ENCODE results near the gene AP4S1.
"Not testable (repeated sequence)": the region's sequence is repeated elsewhere in the genome, so short reads cannot be mapped to it uniquely, and the experiment has no call there.

AP4S1 gene

GRCh38 chr14:31042300-31042699 is 16.9 kb downstream of the AP4S1 start:
- Histone ChIP-seq H3K9ac (ENCODE audit: low read depth in 1 of 2, low read length in 2 of 2) (no peak overlapping the region), H3K9me3 (ENCODE audit: control insufficient read depth in 2 of 2, low read length in 2 of 2) (no peaks in the 10 kb centered on the region), H3K27me3 (ENCODE audit: control insufficient read depth in 2 of 2, insufficient read depth in 2 of 2, low read length in 2 of 2) (no peaks in the 10 kb centered on the region), H3K4me3 (ENCODE audit: low read length in 2 of 2) (no peak overlapping the region), H3K4me1 (ENCODE audit: control insufficient read depth in 2 of 2, insufficient read depth in 2 of 2, low read length in 2 of 2) (peaks cover 0 to 3% of the 10 kb centered on the region in 2 donors), H3K36me3 (ENCODE audit: control insufficient read depth in 2 of 2, insufficient read depth in 2 of 2, low read length in 2 of 2) (no peaks in the 10 kb centered on the region), H3K27ac (ENCODE audit: low read depth in 2 of 2, low read length in 2 of 2) (no peak overlapping the region)

- H3K4me1 ChIP-seq (ENCODE audit: control insufficient read depth in 2 of 2, insufficient read depth in 2 of 2, low read length in 2 of 2); H3K27me3 ChIP-seq (ENCODE audit: control insufficient read depth in 2 of 2, insufficient read depth in 2 of 2, low read length in 2 of 2); H3K27ac ChIP-seq (ENCODE audit: low read depth in 2 of 2, low read length in 2 of 2); H3K4me3 ChIP-seq (ENCODE audit: low read length in 2 of 2); H3K36me3 ChIP-seq (ENCODE audit: control insufficient read depth in 2 of 2, insufficient read depth in 2 of 2, low read length in 2 of 2); H3K9ac ChIP-seq (ENCODE audit: low read depth in 1 of 2, low read length in 2 of 2); H3K9me3 ChIP-seq (ENCODE audit: control insufficient read depth in 2 of 2, low read length in 2 of 2): not testable (repeated sequence)
Measured at GRCh38 chr14:31042893-31043292, 17.4 kb downstream of the AP4S1 start.

- no peak overlapping the region for H3K9ac ChIP-seq (ENCODE audit: low read depth in 1 of 2, low read length in 2 of 2)
- H3K27me3 ChIP-seq (ENCODE audit: control insufficient read depth in 2 of 2, insufficient read depth in 2 of 2, low read length in 2 of 2) = no peaks in the 10 kb centered on the region
- H3K9me3 ChIP-seq (ENCODE audit: control insufficient read depth in 2 of 2, low read length in 2 of 2) = no peaks in the 10 kb centered on the region
- peaks cover 0 to 1% of the 10 kb centered on the region in 2 donors for H3K4me1 ChIP-seq (ENCODE audit: control insufficient read depth in 2 of 2, insufficient read depth in 2 of 2, low read length in 2 of 2)
- no peak overlapping the region for H3K4me3 ChIP-seq (ENCODE audit: low read length in 2 of 2)
- no peaks in the 10 kb centered on the region for H3K36me3 ChIP-seq (ENCODE audit: control insufficient read depth in 2 of 2, insufficient read depth in 2 of 2, low read length in 2 of 2)
- no peak overlapping the region for H3K27ac ChIP-seq (ENCODE audit: low read depth in 2 of 2, low read length in 2 of 2)
Measured at GRCh38 chr14:31043379-31043778, 17.9 kb downstream of the AP4S1 start.

GRCh38 chr14:31045501-31046080 is 20.1 kb downstream of the AP4S1 start:
- Histone ChIP-seq H3K36me3 (ENCODE audit: control insufficient read depth in 2 of 2, insufficient read depth in 2 of 2, low read length in 2 of 2) (no peaks in the 10 kb centered on the region), H3K9ac (ENCODE audit: low read depth in 1 of 2, low read length in 2 of 2) (no peak overlapping the region), H3K27me3 (ENCODE audit: control insufficient read depth in 2 of 2, insufficient read depth in 2 of 2, low read length in 2 of 2) (no peaks in the 10 kb centered on the region), H3K4me1 (ENCODE audit: control insufficient read depth in 2 of 2, insufficient read depth in 2 of 2, low read length in 2 of 2) (no peaks in the 10 kb centered on the region), H3K9me3 (ENCODE audit: control insufficient read depth in 2 of 2, low read length in 2 of 2) (no peaks in the 10 kb centered on the region), H3K4me3 (ENCODE audit: low read length in 2 of 2) (no peak overlapping the region), H3K27ac (ENCODE audit: low read depth in 2 of 2, low read length in 2 of 2) (no peak overlapping the region)

- Histone ChIP-seq H3K36me3 (ENCODE audit: control insufficient read depth in 2 of 2, insufficient read depth in 2 of 2, low read length in 2 of 2) (no peaks in the 10 kb centered on the region), H3K27me3 (ENCODE audit: control insufficient read depth in 2 of 2, insufficient read depth in 2 of 2, low read length in 2 of 2) (no peaks in the 10 kb centered on the region), H3K4me3 (ENCODE audit: low read length in 2 of 2) (no peak overlapping the region), H3K27ac (ENCODE audit: low read depth in 2 of 2, low read length in 2 of 2) (no peak overlapping the region), H3K4me1 (ENCODE audit: control insufficient read depth in 2 of 2, insufficient read depth in 2 of 2, low read length in 2 of 2) (no peaks in the 10 kb centered on the region), H3K9ac (ENCODE audit: low read depth in 1 of 2, low read length in 2 of 2) (no peak overlapping the region), H3K9me3 (ENCODE audit: control insufficient read depth in 2 of 2, low read length in 2 of 2) (no peaks in the 10 kb centered on the region)
Measured at GRCh38 chr14:31047503-31047902, 22.1 kb downstream of the AP4S1 start.

GRCh38 chr14:31051023-31051422 is 25.6 kb downstream of the AP4S1 start:
- no peaks in the 10 kb centered on the region for H3K36me3 ChIP-seq (ENCODE audit: control insufficient read depth in 2 of 2, insufficient read depth in 2 of 2, low read length in 2 of 2)
- no peak overlapping the region for H3K4me3 ChIP-seq (ENCODE audit: low read length in 2 of 2)
- no peaks in the 10 kb centered on the region for H3K27me3 ChIP-seq (ENCODE audit: control insufficient read depth in 2 of 2, insufficient read depth in 2 of 2, low read length in 2 of 2)
- H3K9ac ChIP-seq (ENCODE audit: low read depth in 1 of 2, low read length in 2 of 2) = no peak overlapping the region
- H3K4me1 ChIP-seq (ENCODE audit: control insufficient read depth in 2 of 2, insufficient read depth in 2 of 2, low read length in 2 of 2) = no peaks in the 10 kb centered on the region
- H3K9me3 ChIP-seq (ENCODE audit: control insufficient read depth in 2 of 2, low read length in 2 of 2) = no peaks in the 10 kb centered on the region
- no peak overlapping the region for H3K27ac ChIP-seq (ENCODE audit: low read depth in 2 of 2, low read length in 2 of 2)

GRCh38 chr14:31051511-31051910 is 26.1 kb downstream of the AP4S1 start:
- H3K9ac ChIP-seq (ENCODE audit: low read depth in 1 of 2, low read length in 2 of 2) = no peak overlapping the region
- no peak overlapping the region for H3K4me3 ChIP-seq (ENCODE audit: low read length in 2 of 2)
- no peaks in the 10 kb centered on the region for H3K36me3 ChIP-seq (ENCODE audit: control insufficient read depth in 2 of 2, insufficient read depth in 2 of 2, low read length in 2 of 2)
- no peaks in the 10 kb centered on the region for H3K27me3 ChIP-seq (ENCODE audit: control insufficient read depth in 2 of 2, insufficient read depth in 2 of 2, low read length in 2 of 2)
- no peaks in the 10 kb centered on the region for H3K9me3 ChIP-seq (ENCODE audit: control insufficient read depth in 2 of 2, low read length in 2 of 2)
- H3K27ac ChIP-seq (ENCODE audit: low read depth in 2 of 2, low read length in 2 of 2) = no peak overlapping the region
- H3K4me1 ChIP-seq (ENCODE audit: control insufficient read depth in 2 of 2, insufficient read depth in 2 of 2, low read length in 2 of 2) = no peaks in the 10 kb centered on the region

- not testable (repeated sequence) for H3K9me3 ChIP-seq (ENCODE audit: control insufficient read depth in 2 of 2, low read length in 2 of 2); H3K4me1 ChIP-seq (ENCODE audit: control insufficient read depth in 2 of 2, insufficient read depth in 2 of 2, low read length in 2 of 2); H3K36me3 ChIP-seq (ENCODE audit: control insufficient read depth in 2 of 2, insufficient read depth in 2 of 2, low read length in 2 of 2); H3K4me3 ChIP-seq (ENCODE audit: low read length in 2 of 2); H3K27ac ChIP-seq (ENCODE audit: low read depth in 2 of 2, low read length in 2 of 2); H3K9ac ChIP-seq (ENCODE audit: low read depth in 1 of 2, low read length in 2 of 2); H3K27me3 ChIP-seq (ENCODE audit: control insufficient read depth in 2 of 2, insufficient read depth in 2 of 2, low read length in 2 of 2)
Measured at GRCh38 chr14:31052905-31053586, 27.6 kb downstream of the AP4S1 start.

- no peak overlapping the region for H3K4me3 ChIP-seq (ENCODE audit: low read length in 2 of 2)
- no peaks in the 10 kb centered on the region for H3K36me3 ChIP-seq (ENCODE audit: control insufficient read depth in 2 of 2, insufficient read depth in 2 of 2, low read length in 2 of 2)
- no peak overlapping the region for H3K27ac ChIP-seq (ENCODE audit: low read depth in 2 of 2, low read length in 2 of 2)
- no peaks in the 10 kb centered on the region for H3K9me3 ChIP-seq (ENCODE audit: control insufficient read depth in 2 of 2, low read length in 2 of 2)
- peaks cover 0 to 3% of the 10 kb centered on the region in 2 donors for H3K4me1 ChIP-seq (ENCODE audit: control insufficient read depth in 2 of 2, insufficient read depth in 2 of 2, low read length in 2 of 2)
- no peak overlapping the region for H3K9ac ChIP-seq (ENCODE audit: low read depth in 1 of 2, low read length in 2 of 2)
- no peaks in the 10 kb centered on the region for H3K27me3 ChIP-seq (ENCODE audit: control insufficient read depth in 2 of 2, insufficient read depth in 2 of 2, low read length in 2 of 2)
Measured at GRCh38 chr14:31057035-31057434, 31.6 kb downstream of the AP4S1 start.

- no peaks in the 10 kb centered on the region for H3K36me3 ChIP-seq (ENCODE audit: control insufficient read depth in 2 of 2, insufficient read depth in 2 of 2, low read length in 2 of 2)
- H3K27me3 ChIP-seq (ENCODE audit: control insufficient read depth in 2 of 2, insufficient read depth in 2 of 2, low read length in 2 of 2) = no peaks in the 10 kb centered on the region
- H3K4me1 ChIP-seq (ENCODE audit: control insufficient read depth in 2 of 2, insufficient read depth in 2 of 2, low read length in 2 of 2) = peaks cover 0 to 3% of the 10 kb centered on the region in 2 donors
- H3K9ac ChIP-seq (ENCODE audit: low read depth in 1 of 2, low read length in 2 of 2) = no peak overlapping the region
- H3K4me3 ChIP-seq (ENCODE audit: low read length in 2 of 2) = no peak overlapping the region
- no peak overlapping the region for H3K27ac ChIP-seq (ENCODE audit: low read depth in 2 of 2, low read length in 2 of 2)
- no peaks in the 10 kb centered on the region for H3K9me3 ChIP-seq (ENCODE audit: control insufficient read depth in 2 of 2, low read length in 2 of 2)
Measured at GRCh38 chr14:31057701-31058364, 32.4 kb downstream of the AP4S1 start.
